Head of caudate nucleus (tissue), 42 donors: ENCODE data around the gene VEGFD.

ENCODE experiments used
- DNase-seq, 42 donors: peaks; one replicate each; pipeline versions ENCODE4 v3.0.0 to v3.0.0-alpha.2; 2020 to 2021; ENCODE audit warnings: mixed read lengths in 7 of 42
- intact Hi-C: fragments of 100-400 bp; cut with DNase I; formaldehyde crosslinking; loops from one replicate; pipeline ENCODE4 v1.15.0; 2022

VEGFD gene, protein sequence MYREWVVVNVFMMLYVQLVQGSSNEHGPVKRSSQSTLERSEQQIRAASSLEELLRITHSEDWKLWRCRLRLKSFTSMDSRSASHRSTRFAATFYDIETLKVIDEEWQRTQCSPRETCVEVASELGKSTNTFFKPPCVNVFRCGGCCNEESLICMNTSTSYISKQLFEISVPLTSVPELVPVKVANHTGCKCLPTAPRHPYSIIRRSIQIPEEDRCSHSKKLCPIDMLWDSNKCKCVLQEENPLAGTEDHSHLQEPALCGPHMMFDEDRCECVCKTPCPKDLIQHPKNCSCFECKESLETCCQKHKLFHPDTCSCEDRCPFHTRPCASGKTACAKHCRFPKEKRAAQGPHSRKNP

GRCh38 chrX:15384304-15384703, at the start of gene VEGFD:
TSS of gene VEGFD (minus strand) at chrX:15384413. CDS start at chrX:15383946, 467 bp downstream.
- DNase-seq: no peak
- intact Hi-C loops: no loop called here

- no peak for DNase-seq
- intact Hi-C loops: no loop called here
Observed at GRCh38 chrX:15430584-15430983, 46.4 kb upstream of the VEGFD start.

GRCh38 chrX:15430076-15430475, 45.9 kb upstream of the VEGFD start:
- intact Hi-C loops: no loop called here

GRCh38 chrX:15425024-15425423, 40.8 kb upstream of the VEGFD start:
- no peak for DNase-seq
- intact Hi-C loops: no loop called here

More at GRCh38 chrX:15430076-15430475, 45.9 kb upstream of the VEGFD start:
- no peak for DNase-seq

DNA sequence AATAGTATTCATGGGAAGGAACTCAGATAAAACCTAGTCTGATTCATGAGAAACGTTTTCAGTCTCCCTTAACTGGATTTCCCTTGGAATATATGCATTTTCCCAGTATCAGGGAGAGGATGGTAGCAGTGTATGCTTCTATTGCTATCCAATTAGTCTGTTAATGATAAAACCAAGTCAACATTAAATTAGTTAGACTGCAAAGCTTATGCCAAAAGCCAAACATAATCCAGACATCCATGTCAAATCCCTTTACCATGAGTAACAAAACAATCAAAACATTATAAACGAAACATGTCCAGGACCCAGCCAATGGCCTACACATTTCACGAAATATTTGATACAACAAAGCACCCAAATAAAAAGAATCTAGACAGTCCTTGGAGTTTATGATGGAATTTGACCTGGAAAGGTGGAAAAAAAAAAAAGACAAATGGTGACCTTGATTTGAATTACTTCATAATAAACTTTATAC, 34.5 kb upstream of the VEGFD start:
- intact Hi-C loops: no loop called here
- DNase-seq: no peak

- intact Hi-C loops: no loop called here
- DNase-seq: no peak
Observed at GRCh38 chrX:15418041-15418706, 34.0 kb upstream of the VEGFD start.

- intact Hi-C loops: no loop called here
- no peak for DNase-seq
Observed at GRCh38 chrX:15416133-15416993, 32.1 kb upstream of the VEGFD start.

- intact Hi-C loops: no loop called here
- DNase-seq: no peak
Observed at GRCh38 chrX:15413101-15413500, 28.9 kb upstream of the VEGFD start.

- intact Hi-C loops: no loop called here
- DNase-seq: no peak
Observed at GRCh38 chrX:15410947-15411346, 26.7 kb upstream of the VEGFD start.

DNA sequence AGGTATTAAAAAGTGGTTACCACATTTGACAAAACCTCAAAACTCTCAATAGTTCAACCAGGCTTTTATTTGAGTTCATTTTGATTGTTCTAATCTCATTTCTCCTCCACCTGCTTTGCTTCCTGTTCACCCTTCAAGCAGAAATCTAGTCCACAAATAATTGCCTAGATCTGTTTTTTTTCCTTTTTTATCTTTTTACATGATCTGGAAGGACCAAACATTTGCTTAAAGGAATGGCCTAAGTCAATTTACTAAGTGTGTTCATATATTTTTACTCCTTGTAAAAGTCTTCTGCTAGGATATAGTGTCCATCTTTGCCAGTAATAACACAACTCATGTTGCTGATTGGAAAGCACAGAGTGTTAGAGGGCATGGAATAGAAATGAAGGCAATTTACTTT, 26.2 kb upstream of the VEGFD start:
- intact Hi-C loops: no loop called here
- DNase-seq: no peak

DNA sequence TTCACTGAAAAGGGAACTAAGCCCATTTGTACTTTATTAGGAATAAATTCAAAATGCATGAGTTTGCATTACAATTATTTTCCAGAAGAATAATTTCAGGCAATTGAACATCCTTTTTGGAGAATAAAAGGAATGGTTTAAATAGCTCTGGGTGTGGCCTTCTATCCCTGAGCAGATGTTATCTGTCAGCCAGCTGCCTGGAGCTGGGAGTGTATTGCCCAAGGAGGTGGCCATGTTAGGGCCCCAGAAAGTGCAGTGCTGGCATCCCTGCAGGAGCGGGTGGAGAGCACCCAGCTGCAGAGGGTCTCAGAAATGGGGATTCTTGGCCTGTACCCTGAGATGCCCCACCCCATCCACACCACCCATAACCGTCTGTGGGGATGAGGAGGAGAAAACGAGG, 21.6 kb upstream of the VEGFD start:
- DNase-seq: no peak
- intact Hi-C loops: no loop called here

- intact Hi-C loops: no loop called here
- no peak for DNase-seq
Observed at GRCh38 chrX:15404401-15405096, 20.3 kb upstream of the VEGFD start.

DNA sequence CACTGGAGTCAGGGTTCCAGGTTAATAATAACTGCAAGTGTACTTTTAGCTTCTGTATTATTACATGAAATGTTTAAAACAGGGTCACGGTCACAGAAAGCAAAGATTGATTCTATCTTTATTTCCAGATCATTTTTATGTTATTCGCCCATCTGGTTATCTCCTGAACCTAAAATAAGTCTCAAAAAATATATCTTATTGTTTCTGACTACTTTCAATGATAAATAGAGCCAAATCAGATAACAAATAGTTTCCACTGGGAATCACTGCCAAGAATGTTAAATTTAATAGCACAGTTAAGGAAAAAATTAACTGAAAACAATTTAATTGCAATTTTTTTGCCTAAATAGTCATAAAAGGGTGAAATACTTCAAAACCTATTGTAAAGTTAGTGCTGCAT, 17.2 kb upstream of the VEGFD start:
- no peak for DNase-seq
- intact Hi-C loops: no loop called here

DNA sequence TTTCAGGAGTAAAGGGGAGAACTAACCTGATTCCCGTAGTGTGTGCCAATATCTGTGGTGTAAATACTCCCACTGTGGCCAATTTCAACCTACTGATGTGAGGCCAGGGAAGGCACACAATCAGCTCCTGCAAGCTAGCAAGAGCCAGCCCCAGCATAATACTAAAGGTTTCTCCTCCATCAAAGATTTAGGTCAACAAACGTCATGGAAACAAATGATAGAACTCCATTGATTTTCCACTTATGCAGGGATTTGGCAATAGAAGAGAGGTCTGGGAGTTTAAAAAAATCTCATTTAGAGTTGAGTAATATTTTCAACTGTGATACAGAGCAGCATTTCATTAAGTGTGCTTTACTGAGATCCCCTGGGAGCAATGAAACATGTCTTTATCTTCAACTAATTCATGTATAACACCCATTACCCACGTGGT, 15.8 kb upstream of the VEGFD start:
- DNase-seq: no peak
- intact Hi-C loops: no loop called here

GRCh38 chrX:15398874-15399273, 14.7 kb upstream of the VEGFD start:
- intact Hi-C loops: no loop called here
- DNase-seq: no peak

DNA sequence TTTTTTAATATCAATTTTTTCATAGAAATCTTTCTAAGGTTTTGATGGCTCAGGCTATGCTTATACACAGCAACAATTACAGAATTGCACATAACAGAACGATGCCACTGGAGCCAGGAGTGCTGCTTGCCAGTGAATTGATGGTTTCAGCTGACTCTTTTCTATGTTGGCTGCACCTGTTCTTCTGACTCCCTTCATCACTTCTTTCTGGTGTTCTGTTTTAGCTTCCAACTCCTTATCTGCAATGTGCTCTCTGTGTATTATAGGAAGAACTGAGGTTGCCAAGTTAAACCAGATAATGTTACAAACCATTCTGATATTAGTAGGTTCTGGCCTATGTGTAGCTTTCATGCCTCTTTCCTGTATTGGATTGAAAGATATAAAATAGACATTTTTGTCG, 11.6 kb upstream of the VEGFD start:
- intact Hi-C loops: no loop called here
- no peak for DNase-seq

- no peak for DNase-seq
- intact Hi-C loops: no loop called here
Observed at GRCh38 chrX:15391850-15392249, 7.6 kb upstream of the VEGFD start.

DNA sequence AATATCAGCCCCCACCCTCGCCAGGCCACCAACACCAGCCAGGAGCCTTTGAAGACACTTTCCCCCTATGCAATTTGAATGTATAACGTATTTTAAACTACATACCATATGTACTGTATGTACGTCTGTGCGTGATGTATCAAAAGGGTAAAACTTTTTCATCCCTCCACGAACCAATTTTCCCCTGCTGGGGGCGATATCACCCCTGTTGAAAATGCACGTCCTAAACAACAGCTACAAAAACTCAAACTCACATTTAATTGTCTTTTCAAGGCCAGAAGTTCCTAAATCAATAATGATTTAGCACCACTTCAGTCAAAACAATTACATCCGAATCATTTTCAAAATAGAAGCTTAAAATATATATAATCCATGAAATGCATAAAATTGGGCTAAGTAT, 1.4 kb downstream of the VEGFD start:
- intact Hi-C loops: no loop called here
- no peak for DNase-seq

DNA sequence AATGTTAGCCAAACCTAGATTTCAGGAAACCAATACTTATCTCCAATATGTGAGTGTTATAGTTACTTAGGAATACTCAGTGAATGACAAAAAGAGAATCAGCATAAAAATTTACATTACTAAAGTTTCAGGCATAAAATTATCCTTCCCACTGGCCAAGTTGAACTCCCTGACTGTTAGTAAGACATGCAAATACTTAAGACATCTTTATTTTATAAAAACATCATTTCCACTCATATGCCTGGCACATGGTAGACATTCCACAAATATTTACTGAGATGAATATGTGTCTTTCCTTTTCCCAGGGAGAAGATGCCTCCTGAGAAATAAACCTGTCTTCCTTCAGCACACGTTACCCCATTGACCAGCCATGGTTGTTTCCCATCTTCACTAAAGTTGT, 7.3 kb downstream of the VEGFD start:
- DNase-seq: no peak
- intact Hi-C loops: no loop called here
